Measurements from ENCODE around the gene NEUROD1.

GRCh38 chr2:181642086-181642485 is 38.2 kb downstream of the NEUROD1 start:
- TF ChIP-seq, protein P1, sequence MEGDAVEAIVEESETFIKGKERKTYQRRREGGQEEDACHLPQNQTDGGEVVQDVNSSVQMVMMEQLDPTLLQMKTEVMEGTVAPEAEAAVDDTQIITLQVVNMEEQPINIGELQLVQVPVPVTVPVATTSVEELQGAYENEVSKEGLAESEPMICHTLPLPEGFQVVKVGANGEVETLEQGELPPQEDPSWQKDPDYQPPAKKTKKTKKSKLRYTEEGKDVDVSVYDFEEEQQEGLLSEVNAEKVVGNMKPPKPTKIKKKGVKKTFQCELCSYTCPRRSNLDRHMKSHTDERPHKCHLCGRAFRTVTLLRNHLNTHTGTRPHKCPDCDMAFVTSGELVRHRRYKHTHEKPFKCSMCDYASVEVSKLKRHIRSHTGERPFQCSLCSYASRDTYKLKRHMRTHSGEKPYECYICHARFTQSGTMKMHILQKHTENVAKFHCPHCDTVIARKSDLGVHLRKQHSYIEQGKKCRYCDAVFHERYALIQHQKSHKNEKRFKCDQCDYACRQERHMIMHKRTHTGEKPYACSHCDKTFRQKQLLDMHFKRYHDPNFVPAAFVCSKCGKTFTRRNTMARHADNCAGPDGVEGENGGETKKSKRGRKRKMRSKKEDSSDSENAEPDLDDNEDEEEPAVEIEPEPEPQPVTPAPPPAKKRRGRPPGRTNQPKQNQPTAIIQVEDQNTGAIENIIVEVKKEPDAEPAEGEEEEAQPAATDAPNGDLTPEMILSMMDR (IDR thresholded peaks at IDR 0.05; ENCODE audit: insufficient read depth, low read length, poor library complexity, severe bottlenecking), result no peak
- TF ChIP-seq EZH2phosphoT487 (conservative IDR thresholded peaks at IDR 0.05; ENCODE audit: low read length), result no peak
